Ishikawa (cell line): ENCODE data around the gene TTC29.

Experiments
- CEBPB ChIP-seq: IDR thresholded peaks from 2 replicates; pipeline ENCODE4 v1.6.1; 2012
- CREB1 ChIP-seq: IDR thresholded peaks from 2 replicates; pipeline ENCODE4 v1.6.1; 2012; ENCODE audit warnings: low read depth
- EGR1 ChIP-seq: IDR thresholded peaks from 2 replicates; pipeline ENCODE4 v1.6.1; 2012
- EP300 ChIP-seq: IDR thresholded peaks from 2 replicates; pipeline ENCODE4 v1.6.1; 2012; ENCODE audit warnings: borderline replicate concordance
- FOXM1 ChIP-seq: IDR thresholded peaks from 2 replicates; pipeline ENCODE4 v1.6.1; 2012; ENCODE audit warnings: low read depth, borderline replicate concordance
- MAX ChIP-seq: IDR thresholded peaks from 2 replicates; pipeline ENCODE4 v1.6.1; 2012
- NFIC ChIP-seq: IDR thresholded peaks from 2 replicates; pipeline ENCODE4 v1.6.1; 2012
- RAD21 ChIP-seq: IDR thresholded peaks from 2 replicates; pipeline ENCODE4 v1.6.1; 2012; ENCODE audit warnings: low read depth
- TAF1 ChIP-seq: IDR thresholded peaks from 2 replicates; pipeline ENCODE4 v1.6.1; 2012; ENCODE audit warnings: low read depth, mild to moderate bottlenecking
- TCF12 ChIP-seq: IDR thresholded peaks from 2 replicates; pipeline ENCODE4 v1.6.1; 2012; ENCODE audit warnings: low read depth
- TEAD4 ChIP-seq: IDR thresholded peaks from 2 replicates; pipeline ENCODE4 v1.6.1; 2012
- YY1 ChIP-seq: IDR thresholded peaks from 2 replicates; pipeline ENCODE4 v1.6.1; 2012; ENCODE audit warnings: low read depth
- ZBTB7A ChIP-seq: IDR thresholded peaks from 2 replicates; pipeline ENCODE4 v1.6.1; 2012; ENCODE audit warnings: low read depth
- TF ChIP-seq, protein P1 (sequence below): IDR thresholded peaks from 2 replicates; pipeline ENCODE4 v1.6.1; 2012; ENCODE audit warnings: low read depth, mild to moderate bottlenecking
- TF ChIP-seq, protein P2 (sequence below): IDR thresholded peaks from 2 replicates; pipeline ENCODE4 v1.6.1; 2012

TTC29 gene

DNA sequence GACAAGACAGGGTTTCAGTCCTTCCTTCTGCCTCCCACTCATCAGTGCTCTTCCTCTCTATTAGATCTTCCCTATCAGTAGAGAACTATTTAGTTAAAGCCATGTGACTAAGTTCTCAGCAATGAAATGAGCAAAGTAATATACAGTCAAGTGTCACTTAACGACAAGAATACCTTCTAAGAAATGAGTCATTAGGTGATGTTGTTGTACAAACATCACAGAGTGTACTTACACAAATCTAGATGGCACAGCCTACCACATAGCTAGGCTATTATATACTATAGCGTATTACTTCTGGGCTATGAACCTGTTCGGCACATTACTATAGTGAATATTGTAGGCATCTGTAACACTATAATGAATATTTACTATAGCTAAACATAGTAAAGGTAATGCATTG lies 235.7 kb downstream of the TTC29 start:
- TF ChIP-seq TCF12 (no peak), CEBPB (no peak), EGR1 (no peak), NFIC (no peak), ZBTB7A (no peak), EP300 (no peak), CREB1 (no peak), YY1 (no peak), TAF1 (no peak), MAX (no peak), TEAD4 (no peak), FOXM1 (no peak)
- TF ChIP-seq, protein P1, sequence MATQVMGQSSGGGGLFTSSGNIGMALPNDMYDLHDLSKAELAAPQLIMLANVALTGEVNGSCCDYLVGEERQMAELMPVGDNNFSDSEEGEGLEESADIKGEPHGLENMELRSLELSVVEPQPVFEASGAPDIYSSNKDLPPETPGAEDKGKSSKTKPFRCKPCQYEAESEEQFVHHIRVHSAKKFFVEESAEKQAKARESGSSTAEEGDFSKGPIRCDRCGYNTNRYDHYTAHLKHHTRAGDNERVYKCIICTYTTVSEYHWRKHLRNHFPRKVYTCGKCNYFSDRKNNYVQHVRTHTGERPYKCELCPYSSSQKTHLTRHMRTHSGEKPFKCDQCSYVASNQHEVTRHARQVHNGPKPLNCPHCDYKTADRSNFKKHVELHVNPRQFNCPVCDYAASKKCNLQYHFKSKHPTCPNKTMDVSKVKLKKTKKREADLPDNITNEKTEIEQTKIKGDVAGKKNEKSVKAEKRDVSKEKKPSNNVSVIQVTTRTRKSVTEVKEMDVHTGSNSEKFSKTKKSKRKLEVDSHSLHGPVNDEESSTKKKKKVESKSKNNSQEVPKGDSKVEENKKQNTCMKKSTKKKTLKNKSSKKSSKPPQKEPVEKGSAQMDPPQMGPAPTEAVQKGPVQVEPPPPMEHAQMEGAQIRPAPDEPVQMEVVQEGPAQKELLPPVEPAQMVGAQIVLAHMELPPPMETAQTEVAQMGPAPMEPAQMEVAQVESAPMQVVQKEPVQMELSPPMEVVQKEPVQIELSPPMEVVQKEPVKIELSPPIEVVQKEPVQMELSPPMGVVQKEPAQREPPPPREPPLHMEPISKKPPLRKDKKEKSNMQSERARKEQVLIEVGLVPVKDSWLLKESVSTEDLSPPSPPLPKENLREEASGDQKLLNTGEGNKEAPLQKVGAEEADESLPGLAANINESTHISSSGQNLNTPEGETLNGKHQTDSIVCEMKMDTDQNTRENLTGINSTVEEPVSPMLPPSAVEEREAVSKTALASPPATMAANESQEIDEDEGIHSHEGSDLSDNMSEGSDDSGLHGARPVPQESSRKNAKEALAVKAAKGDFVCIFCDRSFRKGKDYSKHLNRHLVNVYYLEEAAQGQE, result no peak
- TF ChIP-seq, protein P2, sequence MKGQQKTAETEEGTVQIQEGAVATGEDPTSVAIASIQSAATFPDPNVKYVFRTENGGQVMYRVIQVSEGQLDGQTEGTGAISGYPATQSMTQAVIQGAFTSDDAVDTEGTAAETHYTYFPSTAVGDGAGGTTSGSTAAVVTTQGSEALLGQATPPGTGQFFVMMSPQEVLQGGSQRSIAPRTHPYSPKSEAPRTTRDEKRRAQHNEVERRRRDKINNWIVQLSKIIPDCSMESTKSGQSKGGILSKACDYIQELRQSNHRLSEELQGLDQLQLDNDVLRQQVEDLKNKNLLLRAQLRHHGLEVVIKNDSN, result no peak

DNA sequence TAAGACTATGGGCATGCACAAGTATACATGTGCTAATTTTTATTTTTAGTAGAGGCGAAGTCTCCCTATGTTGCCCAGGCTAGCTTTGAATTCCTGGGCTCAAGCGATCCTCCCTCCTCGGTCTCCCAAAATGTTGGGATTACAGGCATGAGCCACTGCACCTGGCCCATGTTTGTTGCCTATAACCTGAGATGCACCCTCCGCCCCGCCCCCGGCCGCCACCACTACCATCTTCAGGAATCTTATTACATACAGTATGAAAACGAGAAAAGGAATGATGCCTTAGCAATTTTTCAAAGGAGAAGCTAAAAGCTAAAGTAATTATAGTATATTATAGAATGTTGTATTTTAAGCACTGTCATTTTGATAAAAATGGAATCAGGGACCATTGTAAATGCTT lies 245.8 kb downstream of the TTC29 start:
- TF ChIP-seq YY1 (no peak), FOXM1 (no peak), TEAD4 (no peak), CEBPB (no peak), CREB1 (no peak), TCF12 (no peak), MAX (no peak), ZBTB7A (no peak)
- TF ChIP-seq, protein P1, result no peak
- TF ChIP-seq, protein P2, result no peak

DNA sequence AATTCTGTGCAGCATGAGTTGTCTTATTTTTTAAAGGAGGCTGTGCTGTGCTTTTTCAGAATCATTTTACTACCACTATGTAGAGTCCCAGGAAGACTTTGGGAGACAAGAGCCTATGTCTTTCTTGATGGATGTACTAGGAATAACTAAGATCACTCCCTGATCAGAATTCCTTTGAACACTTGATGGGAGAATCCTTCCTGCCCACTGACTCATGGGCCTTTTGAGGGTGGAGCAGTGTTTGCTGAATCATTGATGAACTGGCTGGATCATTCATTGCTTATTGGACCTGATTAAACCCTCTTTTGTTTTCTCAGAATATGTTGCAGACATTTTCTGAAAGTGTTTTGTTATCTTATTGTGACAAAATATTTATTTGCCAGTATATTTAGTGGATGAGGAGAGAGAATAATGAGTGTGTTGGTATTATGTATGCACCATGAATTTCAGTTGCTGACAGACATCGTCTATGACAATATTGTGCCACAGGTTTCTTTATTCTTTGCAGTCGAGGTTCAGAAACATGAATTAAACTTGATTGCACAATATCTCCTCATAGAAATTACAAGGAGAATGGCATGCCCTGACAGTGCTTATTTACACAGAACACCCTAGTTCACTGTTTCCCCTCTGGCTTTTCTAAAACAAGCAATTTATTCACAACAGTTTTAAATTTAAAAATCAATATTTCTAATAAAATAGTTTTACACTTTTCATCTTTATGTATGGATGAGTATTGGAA lies 270.7 kb downstream of the TTC29 start:
- no peak for TF ChIP-seq ZBTB7A
- TF ChIP-seq EP300, result no peak
- TF ChIP-seq, protein P1, result no peak
- TF ChIP-seq, protein P2, result no peak
- TF ChIP-seq EGR1, result no peak
- no peak for TF ChIP-seq CREB1
- no peak for TF ChIP-seq NFIC
- TF ChIP-seq RAD21, result no peak
- TF ChIP-seq FOXM1, result no peak
- no peak for TF ChIP-seq CEBPB
- no peak for TF ChIP-seq TCF12
- no peak for TF ChIP-seq TAF1
- TF ChIP-seq MAX, result no peak

DNA sequence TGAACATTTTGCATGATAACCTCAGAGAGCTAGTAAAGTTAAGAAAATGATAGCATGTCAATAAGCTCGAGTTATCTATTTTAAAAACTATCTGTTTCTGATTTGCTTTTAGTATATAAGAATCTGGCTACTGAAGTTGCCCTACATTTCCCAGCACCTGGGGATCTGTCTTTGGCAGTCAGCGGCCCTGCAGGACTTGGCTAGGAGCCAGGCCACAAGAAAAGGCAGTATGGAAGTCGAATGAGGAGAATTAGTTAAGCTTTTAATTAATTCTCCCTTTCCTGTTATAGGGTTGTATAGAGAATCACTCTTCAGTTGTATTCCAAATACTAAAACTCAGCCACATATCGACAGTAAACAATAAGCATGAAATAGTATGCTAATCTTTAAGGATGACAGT lies 284.3 kb downstream of the TTC29 start:
- no peak for TF ChIP-seq MAX
- TF ChIP-seq TEAD4, result no peak
- TF ChIP-seq, protein P1, result no peak
- TF ChIP-seq RAD21, result no peak
- TF ChIP-seq, protein P2, result no peak
- TF ChIP-seq FOXM1, result no peak
- TF ChIP-seq NFIC, result no peak
- TF ChIP-seq EP300, result no peak
- no peak for TF ChIP-seq EGR1
- TF ChIP-seq TCF12, result no peak
- no peak for TF ChIP-seq YY1
- TF ChIP-seq CREB1, result no peak
- TF ChIP-seq CEBPB, result no peak
- TF ChIP-seq ZBTB7A, result no peak
- no peak for TF ChIP-seq TAF1
